WTC11 (cell line): ENCODE data around the gene CABCOCO1. TPM values are rescaled to one million over a fixed set of nuclear protein-coding genes. Genes with fewer than 3 reads are reported as not detected.

Experiments used
- ATAC-seq: fragments of 200-7000 bp; cut with Tn5 transposase; 2 replicates; pipeline ENCODE4 v1.10.0; 2021; ENCODE audit warnings: mild to moderate bottlenecking, moderate library complexity
- CTCF ChIA-PET: fragments of 300-600 bp; sonication (Branson Sonifier 250); formaldehyde crosslinking; loops from one replicate; lab custom pipeline; 2021; ENCODE audit warnings: antibody characterized with exemption; lab: Charles Lee
- POLR2A ChIA-PET: fragments of 350-600 bp; sonication (Branson Sonifier 250); formaldehyde crosslinking; loops from one replicate; lab custom pipeline; 2021; ENCODE audit warnings: antibody characterized with exemption; lab: Charles Lee
- DNase-seq: peaks from one replicate; pipeline ENCODE4 v3.0.0; 2021; ENCODE audit warnings: low spot score
- H3K27ac Mint-ChIP-seq: 2 replicates; pipeline ENCODE4 v1.8.0; 2021; ENCODE audit warnings: mixed read lengths
- H3K27me3 Mint-ChIP-seq: 2 replicates; pipeline ENCODE4 v1.8.0; 2021; ENCODE audit warnings: low read depth, mild to moderate bottlenecking, moderate library complexity, mixed read lengths
- H3K36me3 Mint-ChIP-seq: 2 replicates; pipeline ENCODE4 v1.8.0; 2021; ENCODE audit warnings: mixed read lengths
- H3K4me1 Mint-ChIP-seq: 2 replicates; pipeline ENCODE4 v1.8.0; 2022; ENCODE audit warnings: mixed read lengths
- H3K4me3 Mint-ChIP-seq: 2 replicates; pipeline ENCODE4 v1.8.0; 2021; ENCODE audit warnings: mild to moderate bottlenecking, moderate library complexity, mixed read lengths
- H3K9me3 Mint-ChIP-seq: 2 replicates; pipeline ENCODE4 v1.8.0; 2021; ENCODE audit warnings: mixed read lengths
- CREB1 ChIP-seq: sonication (generic); formaldehyde crosslinking; IDR thresholded peaks from 2 replicates; pipeline ENCODE4 v1.8.0; 2023; ENCODE audit warnings: mild to moderate bottlenecking, missing genetic modification reagents
- ELF4 ChIP-seq: sonication (generic); formaldehyde crosslinking; IDR thresholded peaks from 2 replicates; pipeline ENCODE4 v1.8.1; 2022; ENCODE audit warnings: low read depth, mild to moderate bottlenecking, moderate library complexity, missing genetic modification reagents
- EMX1 ChIP-seq: fragments of 250-450 bp; sonication (Bioruptor Pico); IDR thresholded peaks from 2 replicates; pipeline ENCODE4 v1.8.0; 2021; ENCODE audit warnings: mild to moderate bottlenecking
- FOXK1 ChIP-seq: sonication (generic); formaldehyde crosslinking; IDR thresholded peaks from 2 replicates; pipeline ENCODE4 v1.8.0; 2022; ENCODE audit warnings: mild to moderate bottlenecking, moderate library complexity, missing genetic modification reagents
- GRHL2 ChIP-seq: fragments of 250-450 bp; sonication (Bioruptor Pico); IDR thresholded peaks from 2 replicates; pipeline ENCODE4 v1.8.0; 2022; ENCODE audit warnings: mild to moderate bottlenecking, moderate library complexity; ENCODE audit not compliant: insufficient replicate concordance, severe bottlenecking
- MYBL2 ChIP-seq: sonication (generic); formaldehyde crosslinking; IDR thresholded peaks from 2 replicates; pipeline ENCODE4 v1.8.1; 2023; ENCODE audit warnings: mild to moderate bottlenecking, moderate library complexity, missing genetic modification reagents
- NFE2L1 ChIP-seq: sonication (generic); formaldehyde crosslinking; IDR thresholded peaks from 2 replicates; pipeline ENCODE4 v1.8.1; 2023; ENCODE audit warnings: missing genetic modification reagents
- NFYB ChIP-seq: sonication (generic); formaldehyde crosslinking; conservative IDR thresholded peaks from 2 replicates; pipeline ENCODE4 v1.8.0; 2022; ENCODE audit warnings: low read depth, missing genetic modification reagents
- NR1H2 ChIP-seq: sonication (generic); formaldehyde crosslinking; IDR thresholded peaks from 2 replicates; pipeline ENCODE4 v1.9.0; 2021; ENCODE audit warnings: mild to moderate bottlenecking, moderate library complexity, missing genetic modification reagents
- RELA ChIP-seq: sonication (generic); formaldehyde crosslinking; IDR thresholded peaks from 2 replicates; pipeline ENCODE4 v1.8.1; 2022; ENCODE audit warnings: missing genetic modification reagents, mild to moderate bottlenecking, borderline replicate concordance
- RORB ChIP-seq: fragments of 250-450 bp; sonication (Bioruptor Pico); IDR thresholded peaks from 2 replicates; pipeline ENCODE4 v1.9.0; 2021; ENCODE audit warnings: mild to moderate bottlenecking
- SP1 ChIP-seq: sonication (generic); formaldehyde crosslinking; conservative IDR thresholded peaks from 2 replicates; pipeline ENCODE4 v1.8.1; 2022; ENCODE audit warnings: missing genetic modification reagents
- TCF7 ChIP-seq: sonication (generic); formaldehyde crosslinking; IDR thresholded peaks from 2 replicates; pipeline ENCODE4 v1.8.0; 2022; ENCODE audit warnings: mild to moderate bottlenecking, low read depth, missing genetic modification reagents, moderate library complexity
- ZBTB21 ChIP-seq: sonication (generic); formaldehyde crosslinking; IDR thresholded peaks from 2 replicates; pipeline ENCODE4 v1.8.1; 2023; ENCODE audit warnings: mild to moderate bottlenecking, missing genetic modification reagents, borderline replicate concordance
- ZNF219 ChIP-seq: sonication (generic); formaldehyde crosslinking; IDR thresholded peaks from 2 replicates; pipeline ENCODE4 v1.8.0; 2023; ENCODE audit warnings: missing genetic modification reagents, mild to moderate bottlenecking, borderline replicate concordance
- ZNF232 ChIP-seq: sonication (generic); formaldehyde crosslinking; IDR thresholded peaks from 2 replicates; pipeline ENCODE4 v1.8.0; 2022; ENCODE audit warnings: mild to moderate bottlenecking, missing genetic modification reagents
- ZNF263 ChIP-seq: sonication (generic); formaldehyde crosslinking; IDR thresholded peaks from 2 replicates; pipeline ENCODE4 v1.8.1; 2022; ENCODE audit warnings: low read depth, mild to moderate bottlenecking, moderate library complexity, missing genetic modification reagents
- ZNF416 ChIP-seq: fragments of 250-450 bp; sonication (Bioruptor Pico); IDR thresholded peaks from 2 replicates; pipeline ENCODE4 v1.9.0; 2021; ENCODE audit warnings: mild to moderate bottlenecking, inconsistent platforms
- total RNA-seq: library from RNA; stranded (reverse); gene quantifications from 3 replicates; pipeline ENCODE4 v1.2.3, GENCODE V29; 2021
- TF ChIP-seq, protein P1 (sequence below): sonication (generic); formaldehyde crosslinking; IDR thresholded peaks from 2 replicates; pipeline ENCODE4 v1.8.0; 2022; ENCODE audit warnings: mild to moderate bottlenecking, missing genetic modification reagents
- TF ChIP-seq, protein P2 (sequence below): sonication (generic); formaldehyde crosslinking; IDR thresholded peaks from 2 replicates; pipeline ENCODE4 v1.8.1; 2022; ENCODE audit warnings: mild to moderate bottlenecking, missing genetic modification reagents, moderate library complexity, borderline replicate concordance
- TF ChIP-seq, protein P3 (sequence below): sonication (generic); formaldehyde crosslinking; IDR thresholded peaks from 2 replicates; pipeline ENCODE4 v1.8.1; 2023; ENCODE audit warnings: mild to moderate bottlenecking, missing genetic modification reagents, borderline replicate concordance
- TF ChIP-seq, protein P4 (sequence below): sonication (generic); formaldehyde crosslinking; IDR thresholded peaks from 2 replicates; pipeline ENCODE4 v1.8.1; 2023; ENCODE audit warnings: mild to moderate bottlenecking, missing genetic modification reagents, moderate library complexity
- TF ChIP-seq, protein P5 (sequence below): fragments of 250-450 bp; sonication (Bioruptor Pico); IDR thresholded peaks from 2 replicates; pipeline ENCODE4 v1.9.0; 2021; ENCODE audit warnings: mild to moderate bottlenecking
- TF ChIP-seq, protein P6 (sequence below): sonication (generic); formaldehyde crosslinking; IDR thresholded peaks from 2 replicates; pipeline ENCODE4 v1.8.0; 2022; ENCODE audit warnings: mild to moderate bottlenecking, missing genetic modification reagents

Gene CABCOCO1
- total RNA-seq, 1 experiment from 2014 or later: not detected

DNA sequence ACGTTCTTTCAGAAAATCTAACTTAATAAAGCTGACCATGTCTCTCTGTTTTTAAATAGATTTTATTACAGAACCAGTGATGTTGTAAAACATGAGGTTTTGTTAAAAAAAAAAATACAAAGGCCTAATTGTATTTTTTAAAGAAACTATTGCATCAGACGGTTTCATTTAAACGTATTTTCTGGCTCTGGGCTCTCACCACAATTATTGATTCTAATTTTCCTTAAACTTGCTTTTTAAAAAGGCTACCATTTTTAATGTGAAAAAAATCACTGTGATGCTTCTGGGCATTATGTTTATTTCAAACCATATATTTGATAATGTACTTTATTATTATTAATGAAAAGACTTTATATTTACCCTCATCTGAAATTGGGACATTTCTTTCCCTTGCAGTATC, 94.3 kb downstream of the CABCOCO1 start (continued):
- TF ChIP-seq, protein P1, sequence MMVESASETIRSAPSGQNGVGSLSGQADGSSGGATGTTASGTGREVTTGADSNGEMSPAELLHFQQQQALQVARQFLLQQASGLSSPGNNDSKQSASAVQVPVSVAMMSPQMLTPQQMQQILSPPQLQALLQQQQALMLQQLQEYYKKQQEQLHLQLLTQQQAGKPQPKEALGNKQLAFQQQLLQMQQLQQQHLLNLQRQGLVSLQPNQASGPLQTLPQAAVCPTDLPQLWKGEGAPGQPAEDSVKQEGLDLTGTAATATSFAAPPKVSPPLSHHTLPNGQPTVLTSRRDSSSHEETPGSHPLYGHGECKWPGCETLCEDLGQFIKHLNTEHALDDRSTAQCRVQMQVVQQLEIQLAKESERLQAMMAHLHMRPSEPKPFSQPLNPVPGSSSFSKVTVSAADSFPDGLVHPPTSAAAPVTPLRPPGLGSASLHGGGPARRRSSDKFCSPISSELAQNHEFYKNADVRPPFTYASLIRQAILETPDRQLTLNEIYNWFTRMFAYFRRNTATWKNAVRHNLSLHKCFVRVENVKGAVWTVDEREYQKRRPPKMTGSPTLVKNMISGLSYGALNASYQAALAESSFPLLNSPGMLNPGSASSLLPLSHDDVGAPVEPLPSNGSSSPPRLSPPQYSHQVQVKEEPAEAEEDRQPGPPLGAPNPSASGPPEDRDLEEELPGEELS (CRISPR knock-in tag): no peak
- TF ChIP-seq, protein P2, sequence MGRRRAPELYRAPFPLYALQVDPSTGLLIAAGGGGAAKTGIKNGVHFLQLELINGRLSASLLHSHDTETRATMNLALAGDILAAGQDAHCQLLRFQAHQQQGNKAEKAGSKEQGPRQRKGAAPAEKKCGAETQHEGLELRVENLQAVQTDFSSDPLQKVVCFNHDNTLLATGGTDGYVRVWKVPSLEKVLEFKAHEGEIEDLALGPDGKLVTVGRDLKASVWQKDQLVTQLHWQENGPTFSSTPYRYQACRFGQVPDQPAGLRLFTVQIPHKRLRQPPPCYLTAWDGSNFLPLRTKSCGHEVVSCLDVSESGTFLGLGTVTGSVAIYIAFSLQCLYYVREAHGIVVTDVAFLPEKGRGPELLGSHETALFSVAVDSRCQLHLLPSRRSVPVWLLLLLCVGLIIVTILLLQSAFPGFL: no peak
- TF ChIP-seq, protein P3, sequence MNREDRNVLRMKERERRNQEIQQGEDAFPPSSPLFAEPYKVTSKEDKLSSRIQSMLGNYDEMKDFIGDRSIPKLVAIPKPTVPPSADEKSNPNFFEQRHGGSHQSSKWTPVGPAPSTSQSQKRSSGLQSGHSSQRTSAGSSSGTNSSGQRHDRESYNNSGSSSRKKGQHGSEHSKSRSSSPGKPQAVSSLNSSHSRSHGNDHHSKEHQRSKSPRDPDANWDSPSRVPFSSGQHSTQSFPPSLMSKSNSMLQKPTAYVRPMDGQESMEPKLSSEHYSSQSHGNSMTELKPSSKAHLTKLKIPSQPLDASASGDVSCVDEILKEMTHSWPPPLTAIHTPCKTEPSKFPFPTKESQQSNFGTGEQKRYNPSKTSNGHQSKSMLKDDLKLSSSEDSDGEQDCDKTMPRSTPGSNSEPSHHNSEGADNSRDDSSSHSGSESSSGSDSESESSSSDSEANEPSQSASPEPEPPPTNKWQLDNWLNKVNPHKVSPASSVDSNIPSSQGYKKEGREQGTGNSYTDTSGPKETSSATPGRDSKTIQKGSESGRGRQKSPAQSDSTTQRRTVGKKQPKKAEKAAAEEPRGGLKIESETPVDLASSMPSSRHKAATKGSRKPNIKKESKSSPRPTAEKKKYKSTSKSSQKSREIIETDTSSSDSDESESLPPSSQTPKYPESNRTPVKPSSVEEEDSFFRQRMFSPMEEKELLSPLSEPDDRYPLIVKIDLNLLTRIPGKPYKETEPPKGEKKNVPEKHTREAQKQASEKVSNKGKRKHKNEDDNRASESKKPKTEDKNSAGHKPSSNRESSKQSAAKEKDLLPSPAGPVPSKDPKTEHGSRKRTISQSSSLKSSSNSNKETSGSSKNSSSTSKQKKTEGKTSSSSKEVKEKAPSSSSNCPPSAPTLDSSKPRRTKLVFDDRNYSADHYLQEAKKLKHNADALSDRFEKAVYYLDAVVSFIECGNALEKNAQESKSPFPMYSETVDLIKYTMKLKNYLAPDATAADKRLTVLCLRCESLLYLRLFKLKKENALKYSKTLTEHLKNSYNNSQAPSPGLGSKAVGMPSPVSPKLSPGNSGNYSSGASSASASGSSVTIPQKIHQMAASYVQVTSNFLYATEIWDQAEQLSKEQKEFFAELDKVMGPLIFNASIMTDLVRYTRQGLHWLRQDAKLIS (CRISPR knock-in tag): no peak
- TF ChIP-seq FOXK1 (CRISPR knock-in tag) (no peak), ZNF232 (CRISPR knock-in tag) (no peak)
- TF ChIP-seq, all 79 proteins: peak for 0

DNA sequence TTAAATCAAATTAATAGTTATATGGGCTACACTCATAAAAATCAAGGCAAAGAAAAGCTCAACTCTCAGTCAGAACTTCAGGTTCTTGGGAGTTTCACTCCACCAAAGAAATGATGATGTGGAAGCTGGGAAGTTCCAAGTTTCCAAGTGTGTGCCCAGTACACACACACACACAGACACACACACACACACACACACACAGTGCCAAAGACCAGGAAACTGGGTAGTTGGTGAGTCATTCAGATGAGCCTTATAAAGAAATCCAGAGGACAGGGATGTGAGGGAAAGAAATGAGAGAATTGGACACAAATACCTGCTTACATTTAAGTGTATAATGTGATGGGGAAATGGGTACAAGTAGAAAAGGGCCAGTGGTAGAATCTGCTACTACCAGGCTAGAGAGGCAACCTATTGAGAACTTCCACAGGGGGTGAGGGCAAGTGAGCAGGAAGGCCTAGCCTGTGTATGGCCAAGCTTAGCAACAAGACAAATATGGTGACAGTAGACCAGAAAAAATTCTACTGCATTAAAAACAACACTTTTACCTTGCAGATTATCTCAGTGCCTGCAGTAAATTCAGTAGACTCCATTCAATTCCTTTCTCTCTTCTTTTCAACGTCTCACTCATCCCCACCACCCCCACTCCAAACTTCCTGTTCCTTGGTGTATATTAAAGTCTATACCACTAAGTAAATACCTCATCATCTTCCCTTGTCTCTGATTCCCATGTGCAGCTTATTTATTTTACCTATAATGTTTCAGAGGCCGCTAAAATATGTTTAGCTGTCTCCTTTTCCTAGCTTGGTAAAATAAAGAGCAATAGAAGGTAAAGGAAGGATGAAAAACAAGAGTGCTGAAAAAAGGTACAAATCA, 95.0 kb downstream of the CABCOCO1 start:
- Mint-ChIP-seq H3K27me3 (no peaks in the 10 kb centered on the region; the same call in 1 of the 2 replicates), H3K9me3 (no peaks in the 10 kb centered on the region), H3K27ac (no peak overlapping the region; the same call in 1 of the 2 replicates), H3K4me1 (peaks cover 43% of the 10 kb centered on the region), H3K4me3 (no peak overlapping the region), H3K36me3 (no peaks in the 10 kb centered on the region)
- TF ChIP-seq, protein P4, sequence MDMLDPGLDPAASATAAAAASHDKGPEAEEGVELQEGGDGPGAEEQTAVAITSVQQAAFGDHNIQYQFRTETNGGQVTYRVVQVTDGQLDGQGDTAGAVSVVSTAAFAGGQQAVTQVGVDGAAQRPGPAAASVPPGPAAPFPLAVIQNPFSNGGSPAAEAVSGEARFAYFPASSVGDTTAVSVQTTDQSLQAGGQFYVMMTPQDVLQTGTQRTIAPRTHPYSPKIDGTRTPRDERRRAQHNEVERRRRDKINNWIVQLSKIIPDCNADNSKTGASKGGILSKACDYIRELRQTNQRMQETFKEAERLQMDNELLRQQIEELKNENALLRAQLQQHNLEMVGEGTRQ: no peak
- TF ChIP-seq EMX1 (CRISPR knock-in tag): no peak
- TF ChIP-seq ZNF263: no peak
- TF ChIP-seq ELF4 (CRISPR knock-in tag): no peak
- no peak for TF ChIP-seq TCF7 (CRISPR knock-in tag)
- TF ChIP-seq SP1 (CRISPR knock-in tag): no peak
- TF ChIP-seq NFE2L1: no peak
- no peak for TF ChIP-seq NFYB
- no peak for TF ChIP-seq RELA
- TF ChIP-seq, protein P5, sequence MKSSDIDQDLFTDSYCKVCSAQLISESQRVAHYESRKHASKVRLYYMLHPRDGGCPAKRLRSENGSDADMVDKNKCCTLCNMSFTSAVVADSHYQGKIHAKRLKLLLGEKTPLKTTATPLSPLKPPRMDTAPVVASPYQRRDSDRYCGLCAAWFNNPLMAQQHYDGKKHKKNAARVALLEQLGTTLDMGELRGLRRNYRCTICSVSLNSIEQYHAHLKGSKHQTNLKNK (CRISPR knock-in tag): no peak
- TF ChIP-seq GRHL2 (CRISPR knock-in tag): no peak
- TF ChIP-seq MYBL2 (CRISPR knock-in tag): no peak
- TF ChIP-seq ZNF416 (CRISPR knock-in tag): no peak
- TF ChIP-seq NR1H2 (CRISPR knock-in tag): no peak
- TF ChIP-seq, protein P6, sequence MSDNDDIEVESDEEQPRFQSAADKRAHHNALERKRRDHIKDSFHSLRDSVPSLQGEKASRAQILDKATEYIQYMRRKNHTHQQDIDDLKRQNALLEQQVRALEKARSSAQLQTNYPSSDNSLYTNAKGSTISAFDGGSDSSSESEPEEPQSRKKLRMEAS (CRISPR knock-in tag): no peak
- TF ChIP-seq ZBTB21: no peak
- TF ChIP-seq RORB (CRISPR knock-in tag): no peak
- no peak for TF ChIP-seq CREB1 (CRISPR knock-in tag)
- TF ChIP-seq ZNF219 (CRISPR knock-in tag): no peak
- ChIA-PET POLR2A (no interaction called here), CTCF (interaction anchor here (1.2 kb wide), 1 partner anchor 139 kb away, joined by 3 read pairs; no protein-coding TSS in a partner anchor)
- ATAC-seq (peak; percentile 55; the same call in 1 of the 2 replicates), DNase-seq (no peak)
